Measurements from ENCODE around the gene FEZF2.

The FEZF2 gene

DNA sequence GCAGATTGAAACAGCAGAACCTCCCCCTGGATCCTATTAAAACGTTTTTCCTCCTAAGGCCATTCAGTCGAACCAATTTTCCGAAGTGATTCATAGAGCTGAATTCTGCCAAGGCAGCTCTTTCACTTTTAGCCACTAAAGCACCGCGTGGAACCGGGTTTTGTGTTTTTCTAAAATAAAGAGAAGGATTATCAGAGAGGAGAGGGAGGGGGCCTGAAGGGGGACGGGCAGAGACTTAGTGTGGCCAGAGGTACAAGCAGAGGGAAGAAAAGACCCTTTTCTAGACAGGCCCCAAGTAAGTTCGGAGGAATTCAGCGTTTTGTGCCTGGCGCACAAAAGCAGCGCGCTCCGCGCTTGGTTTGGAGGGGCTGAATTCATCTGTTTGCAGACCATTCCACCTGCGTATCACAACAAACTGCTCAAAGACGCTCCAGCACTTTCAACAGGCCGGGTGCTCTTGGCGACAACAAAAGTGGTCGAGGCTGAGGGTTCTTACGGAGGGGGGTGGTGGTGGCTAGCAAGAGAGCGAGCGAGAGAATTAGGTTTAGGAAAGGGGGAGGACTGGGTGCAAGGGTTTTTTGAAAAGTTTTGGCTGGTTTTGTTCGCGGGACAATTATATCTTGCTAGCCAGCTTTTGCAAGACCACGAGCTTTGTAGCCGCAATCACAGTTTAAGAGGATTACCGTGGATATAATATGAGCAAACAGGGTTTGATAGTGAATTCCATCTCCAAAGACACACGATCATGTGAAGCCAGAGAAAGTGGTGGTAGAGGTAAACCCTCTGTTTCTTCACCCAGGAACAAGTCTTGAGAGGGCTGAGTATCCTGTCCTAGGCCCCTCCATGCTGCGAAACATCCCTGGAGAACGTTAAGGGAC, 1.2 kb upstream of the FEZF2 start:
- no peak overlapping the region for H3K27ac ChIP-seq
- POLR2A ChIA-PET (ENCODE audit: low non-redundant PET) = no interaction called here
- no peak for DNase-seq (ENCODE audit: low spot score)
- TF ChIP-seq, protein P1, sequence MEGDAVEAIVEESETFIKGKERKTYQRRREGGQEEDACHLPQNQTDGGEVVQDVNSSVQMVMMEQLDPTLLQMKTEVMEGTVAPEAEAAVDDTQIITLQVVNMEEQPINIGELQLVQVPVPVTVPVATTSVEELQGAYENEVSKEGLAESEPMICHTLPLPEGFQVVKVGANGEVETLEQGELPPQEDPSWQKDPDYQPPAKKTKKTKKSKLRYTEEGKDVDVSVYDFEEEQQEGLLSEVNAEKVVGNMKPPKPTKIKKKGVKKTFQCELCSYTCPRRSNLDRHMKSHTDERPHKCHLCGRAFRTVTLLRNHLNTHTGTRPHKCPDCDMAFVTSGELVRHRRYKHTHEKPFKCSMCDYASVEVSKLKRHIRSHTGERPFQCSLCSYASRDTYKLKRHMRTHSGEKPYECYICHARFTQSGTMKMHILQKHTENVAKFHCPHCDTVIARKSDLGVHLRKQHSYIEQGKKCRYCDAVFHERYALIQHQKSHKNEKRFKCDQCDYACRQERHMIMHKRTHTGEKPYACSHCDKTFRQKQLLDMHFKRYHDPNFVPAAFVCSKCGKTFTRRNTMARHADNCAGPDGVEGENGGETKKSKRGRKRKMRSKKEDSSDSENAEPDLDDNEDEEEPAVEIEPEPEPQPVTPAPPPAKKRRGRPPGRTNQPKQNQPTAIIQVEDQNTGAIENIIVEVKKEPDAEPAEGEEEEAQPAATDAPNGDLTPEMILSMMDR (conservative IDR thresholded peaks at IDR 0.05; ENCODE audit: low read depth) = no peak
- CTCF ChIA-PET = no interaction called here

GRCh38 chr3:62373714-62374333, 474 bp upstream of the FEZF2 start:
- ChIA-PET CTCF (no interaction called here), POLR2A (ENCODE audit: low non-redundant PET) (no interaction called here)

DNA sequence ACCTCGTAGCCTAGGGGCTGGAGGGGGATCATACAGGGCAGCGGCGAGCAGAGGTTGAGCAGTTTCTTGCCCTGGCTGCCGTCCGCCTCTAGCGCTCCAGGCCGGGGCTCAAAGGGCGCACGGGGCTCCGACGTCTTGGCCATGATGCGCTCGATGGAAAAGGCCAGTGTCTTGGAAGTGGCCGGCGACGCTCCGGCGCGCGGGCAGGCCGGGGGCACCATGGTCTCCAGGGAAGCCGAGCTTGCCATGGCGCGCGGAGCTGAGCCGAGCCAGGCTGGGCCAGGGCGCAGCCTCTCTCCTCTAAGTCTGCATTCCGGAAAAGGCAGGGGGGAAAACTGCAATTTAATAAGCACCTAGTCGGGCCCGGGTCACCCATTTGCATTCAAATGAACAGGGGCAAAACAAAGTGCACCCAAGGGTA, 719 bp downstream of the FEZF2 start:
- no peak for DNase-seq (ENCODE audit: low spot score)
- H3K27ac ChIP-seq = no peak overlapping the region
- TF ChIP-seq, protein P1 (conservative IDR thresholded peaks at IDR 0.05; ENCODE audit: low read depth) = no peak
- ChIA-PET POLR2A (ENCODE audit: low non-redundant PET) (no interaction called here), CTCF (no interaction called here)

More at GRCh38 chr3:62373714-62374333, 474 bp upstream of the FEZF2 start:
- DNase-seq (ENCODE audit: low spot score) = no peak
- TF ChIP-seq, protein P1 (conservative IDR thresholded peaks at IDR 0.05; ENCODE audit: low read depth) = no peak
- H3K27ac ChIP-seq = no peak overlapping the region

GRCh38 chr3:62371720-62372591, 1.4 kb downstream of the FEZF2 start:
- CTCF ChIA-PET = no interaction called here

GRCh38 chr3:62370858-62371719, 2.3 kb downstream of the FEZF2 start:
- DNase-seq (ENCODE audit: low spot score) = no peak
- TF ChIP-seq, protein P1 (conservative IDR thresholded peaks at IDR 0.05; ENCODE audit: low read depth) = no peak
- H3K27ac ChIP-seq = no peak overlapping the region
- POLR2A ChIA-PET (ENCODE audit: low non-redundant PET) = no interaction called here
- CTCF ChIA-PET = no interaction called here

More at GRCh38 chr3:62371720-62372591, 1.4 kb downstream of the FEZF2 start:
- no peak for DNase-seq (ENCODE audit: low spot score)
- TF ChIP-seq, protein P1 (conservative IDR thresholded peaks at IDR 0.05; ENCODE audit: low read depth) = no peak
- POLR2A ChIA-PET (ENCODE audit: low non-redundant PET) = no interaction called here
- no peak overlapping the region for H3K27ac ChIP-seq

Data from RWPE1 (cell line).